ENCODE measurements around the gene SMOC2. TPM values are rescaled to one million over a fixed set of nuclear protein-coding genes. Genes with fewer than 3 reads are reported as not detected.

Gene SMOC2
- total and polyA plus RNA-seq, 2 donors (not counting 1 experiment from before 2014, with no cell fraction given), result 0.37 TPM; not detected in 1

DNA sequence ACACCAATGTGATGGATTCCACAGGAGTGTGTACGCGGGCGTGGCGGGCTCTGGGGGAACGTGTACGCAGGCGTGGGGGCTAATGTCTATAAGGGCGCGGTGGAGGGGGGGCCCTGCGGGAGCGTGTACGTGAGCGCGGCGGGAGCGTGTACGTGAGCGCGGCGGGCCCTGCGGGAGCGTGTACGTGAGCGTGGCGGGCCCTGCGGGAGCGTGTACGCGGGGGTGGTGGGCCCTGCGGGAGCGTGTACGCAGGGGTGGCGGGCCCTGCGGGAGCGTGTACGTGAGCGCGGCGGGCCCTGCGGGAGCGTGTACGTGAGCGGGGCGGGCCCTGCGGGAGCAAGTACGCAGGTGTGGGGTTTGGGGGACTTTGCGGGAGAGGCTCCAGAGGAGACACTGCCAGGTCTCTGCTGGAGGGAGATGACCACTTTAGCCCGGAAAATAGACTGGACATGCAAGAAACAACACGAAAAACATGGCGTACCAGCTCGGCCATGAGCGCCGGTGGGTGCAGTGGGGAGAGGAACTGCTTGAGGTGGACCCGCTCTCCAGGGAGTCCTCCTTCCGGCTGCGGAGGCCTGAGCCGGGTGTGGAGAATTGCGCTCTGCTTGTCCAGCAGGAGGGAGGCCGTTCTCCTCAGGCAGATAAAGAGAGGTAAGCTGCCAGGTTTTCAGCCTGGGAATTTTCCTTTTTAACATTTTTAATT, 27.8 kb upstream of the SMOC2 start:
- no peaks in the 10 kb centered on the region for H3K27me3 Mint-ChIP-seq
- no peak overlapping the region for H3K4me2 ChIP-seq (replicated peaks; ENCODE audit: low read depth, low read length, poor library complexity, severe bottlenecking)

DNA sequence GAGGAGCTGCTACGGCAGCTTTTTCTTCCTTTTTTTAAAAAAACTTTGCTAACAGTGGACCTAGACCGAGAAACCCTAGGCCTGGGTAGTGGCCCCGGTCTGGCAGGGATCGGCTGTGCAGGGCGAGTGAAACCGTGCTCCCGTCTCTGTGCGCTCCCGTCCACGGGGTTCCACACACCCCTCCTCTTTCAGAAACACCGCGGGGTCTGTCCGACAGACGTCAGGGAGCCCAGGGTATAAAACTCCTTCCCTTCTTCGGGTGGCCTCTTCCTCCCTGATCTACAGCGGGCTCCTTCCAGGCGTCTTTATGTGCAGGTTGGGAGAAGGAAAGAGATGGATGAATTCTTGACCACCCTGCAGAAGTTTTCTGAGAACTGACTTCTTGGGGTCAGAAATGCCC, 27.1 kb upstream of the SMOC2 start:
- TF ChIP-seq, protein P1, sequence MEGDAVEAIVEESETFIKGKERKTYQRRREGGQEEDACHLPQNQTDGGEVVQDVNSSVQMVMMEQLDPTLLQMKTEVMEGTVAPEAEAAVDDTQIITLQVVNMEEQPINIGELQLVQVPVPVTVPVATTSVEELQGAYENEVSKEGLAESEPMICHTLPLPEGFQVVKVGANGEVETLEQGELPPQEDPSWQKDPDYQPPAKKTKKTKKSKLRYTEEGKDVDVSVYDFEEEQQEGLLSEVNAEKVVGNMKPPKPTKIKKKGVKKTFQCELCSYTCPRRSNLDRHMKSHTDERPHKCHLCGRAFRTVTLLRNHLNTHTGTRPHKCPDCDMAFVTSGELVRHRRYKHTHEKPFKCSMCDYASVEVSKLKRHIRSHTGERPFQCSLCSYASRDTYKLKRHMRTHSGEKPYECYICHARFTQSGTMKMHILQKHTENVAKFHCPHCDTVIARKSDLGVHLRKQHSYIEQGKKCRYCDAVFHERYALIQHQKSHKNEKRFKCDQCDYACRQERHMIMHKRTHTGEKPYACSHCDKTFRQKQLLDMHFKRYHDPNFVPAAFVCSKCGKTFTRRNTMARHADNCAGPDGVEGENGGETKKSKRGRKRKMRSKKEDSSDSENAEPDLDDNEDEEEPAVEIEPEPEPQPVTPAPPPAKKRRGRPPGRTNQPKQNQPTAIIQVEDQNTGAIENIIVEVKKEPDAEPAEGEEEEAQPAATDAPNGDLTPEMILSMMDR (IDR thresholded peaks at IDR 0.05), result no peak
- TF ChIP-seq EZH2 (IDR thresholded peaks at IDR 0.05; ENCODE audit: borderline replicate concordance, insufficient read depth, low read depth, low read length, poor library complexity, severe bottlenecking), result no peak
- Mint-ChIP-seq H3K4me1 (no peaks in the 10 kb centered on the region), H3K4me3 (no peak overlapping the region), H3K27me3 (no peaks in the 10 kb centered on the region), H3K9me3 (ENCODE audit: insufficient read depth) (no peaks in the 10 kb centered on the region), H3K27ac (no peak overlapping the region)
- POLR2A ChIA-PET, result no interaction called here
- Histone ChIP-seq H3K27ac (ENCODE audit: low read length in 2 of 2) (no peak overlapping the region), H3K4me2 (replicated peaks; ENCODE audit: low read depth, low read length, poor library complexity, severe bottlenecking) (no peak overlapping the region), H2AFZ (ENCODE audit: insufficient read depth, low read depth, low read length, poor library complexity, severe bottlenecking) (no peak overlapping the region), H3K9me3 (ENCODE audit: control extremely low read depth in 1 of 3, control insufficient read depth in 2 of 3, insufficient read depth in 1 of 3, low read length in 2 of 3) (peaks cover 0 to 31% (median 0%) of the 10 kb centered on the region in 3 donors), H3K36me3 (replicated peaks in 1 of 2; ENCODE audit: control extremely low read depth in 1 of 2, control insufficient read depth in 1 of 2, extremely low read depth in 1 of 2, insufficient read depth in 2 of 2, low read length in 1 of 2) (no peaks in the 10 kb centered on the region), H4K20me1 (ENCODE audit: control insufficient read depth, insufficient read depth, low read length, poor library complexity, severe bottlenecking) (no peaks in the 10 kb centered on the region), H3K79me2 (ENCODE audit: control insufficient read depth, insufficient read depth, low read length) (no peaks in the 10 kb centered on the region), H3K27me3 (replicated peaks in 1 of 4; ENCODE audit: control extremely low read depth in 1 of 4, control insufficient read depth in 3 of 4, insufficient read depth in 4 of 4, low read length in 3 of 4) (no peaks in the 10 kb centered on the region), H3K4me3 (ENCODE audit: control extremely low read depth in 1 of 5, extremely low read depth in 1 of 5, insufficient read depth in 1 of 5, low read depth in 2 of 5, low read length in 4 of 5) (no peak overlapping the region), H3K9ac (ENCODE audit: low read length) (no peak overlapping the region), H3K4me1 (ENCODE audit: control insufficient read depth in 2 of 2, insufficient read depth in 2 of 2, low read length in 2 of 2) (no peaks in the 10 kb centered on the region)
- ATAC-seq (ENCODE audit: low read depth) (no peak), DNase-seq (no peak)
- CTCF ChIA-PET, result no interaction called here
- WGBS (ENCODE audit: insufficient coverage), result 96% methylated on average over 13 of the region's 17 CpGs
- intact Hi-C loops (cut with micrococcal nuclease), result no loop called here

More for the DNA sequence above, 27.8 kb upstream of the SMOC2 start:
- H3K27me3 ChIP-seq (replicated peaks in 1 of 4; ENCODE audit: control extremely low read depth in 1 of 4, control insufficient read depth in 3 of 4, insufficient read depth in 4 of 4, low read length in 3 of 4), result no peaks in the 10 kb centered on the region
- H2AFZ ChIP-seq (ENCODE audit: insufficient read depth, low read depth, low read length, poor library complexity, severe bottlenecking), result no peak overlapping the region
- no peaks in the 10 kb centered on the region for H4K20me1 ChIP-seq (ENCODE audit: control insufficient read depth, insufficient read depth, low read length, poor library complexity, severe bottlenecking)
- no peaks in the 10 kb centered on the region for H3K4me1 Mint-ChIP-seq
- H3K9me3 ChIP-seq (ENCODE audit: control extremely low read depth in 1 of 3, control insufficient read depth in 2 of 3, insufficient read depth in 1 of 3, low read length in 2 of 3), result peaks cover 0 to 26% (median 0%) of the 10 kb centered on the region in 3 donors
- H3K27ac Mint-ChIP-seq, result no peak overlapping the region
- no peak for TF ChIP-seq EZH2 (IDR thresholded peaks at IDR 0.05; ENCODE audit: borderline replicate concordance, insufficient read depth, low read depth, low read length, poor library complexity, severe bottlenecking)
- TF ChIP-seq, protein P1 (IDR thresholded peaks at IDR 0.05), result no peak
- POLR2A ChIA-PET, result no interaction called here
- 98% methylated on average over 53 of the region's 59 CpGs for WGBS (ENCODE audit: insufficient coverage)
- DNase-seq (no peak), ATAC-seq (ENCODE audit: low read depth) (no peak)
- H3K27ac ChIP-seq (ENCODE audit: low read length in 2 of 2), result no peak overlapping the region
- no peaks in the 10 kb centered on the region for H3K9me3 Mint-ChIP-seq (ENCODE audit: insufficient read depth)
- no peak overlapping the region for H3K4me3 Mint-ChIP-seq
- no peaks in the 10 kb centered on the region for H3K79me2 ChIP-seq (ENCODE audit: control insufficient read depth, insufficient read depth, low read length)
- no peaks in the 10 kb centered on the region for H3K36me3 ChIP-seq (replicated peaks in 1 of 2; ENCODE audit: control extremely low read depth in 1 of 2, control insufficient read depth in 1 of 2, extremely low read depth in 1 of 2, insufficient read depth in 2 of 2, low read length in 1 of 2)
- intact Hi-C loops (cut with micrococcal nuclease), result no loop called here
- CTCF ChIA-PET, result no interaction called here
- H3K4me3 ChIP-seq (ENCODE audit: control extremely low read depth in 1 of 5, extremely low read depth in 1 of 5, insufficient read depth in 1 of 5, low read depth in 2 of 5, low read length in 4 of 5), result no peak overlapping the region
- H3K9ac ChIP-seq (ENCODE audit: low read length), result no peak overlapping the region
- no peaks in the 10 kb centered on the region for H3K4me1 ChIP-seq (ENCODE audit: control insufficient read depth in 2 of 2, insufficient read depth in 2 of 2, low read length in 2 of 2)

Data from B cell (primary cell).